HepG2 (cell line): Measurements from ENCODE around the gene SMARCD1. TPM values are rescaled to one million over a fixed set of nuclear protein-coding genes. Genes with fewer than 3 reads are reported as not detected.

Source experiments
- ATAC-seq: fragments of 200-7000 bp; cut with Tn5 transposase; 3 replicates; pipeline ENCODE4 v1.9.1; 2020; ENCODE audit warnings: mild to moderate bottlenecking, moderate library complexity
- BruUV-seq: library from RNA; stranded (reverse); fragments of 400-500 nt; replicated peaks from 2 replicates; lab custom pipeline; 2021; lab: Mats Ljungman, UMichigan
- CTCF ChIA-PET: fragments of 300-600 bp; formaldehyde crosslinking; extraction: SDS; loops from one replicate; lab custom pipeline; 2021; ENCODE audit warnings: low total read pairs, inconsistent platforms, low intra/inter-chr PET ratio; lab: Yijun Ruan, JAX
- POLR2A ChIA-PET: fragments of 350-600 bp; sonication (Branson Sonifier 250); formaldehyde crosslinking; loops from one replicate; lab custom pipeline; 2020; ENCODE audit warnings: antibody characterized with exemption, inconsistent platforms; lab: Yijun Ruan, JAX
- DNase-seq: peaks from one replicate; pipeline ENCODE4 v3.0.0-alpha.2; 2015; ENCODE audit warnings: low spot score
- FAIRE-seq: peaks from 3 replicates; lab custom pipeline; 2011; peaks lifted over from hg19 to GRCh38; lab: Jason Lieb, UNC
- H2AFZ ChIP-seq: one replicate; pipeline ENCODE4 v1.6.1; 2011; ENCODE audit warnings: low read length, inconsistent platforms
- H3K27ac ChIP-seq: fragments of 300-600 bp; 3 replicates; pipeline ENCODE4 v1.8.0; 2011; ENCODE audit warnings: mixed run types, mild to moderate bottlenecking, mixed read lengths, low read length, inconsistent platforms; ENCODE audit not compliant: insufficient read depth; ENCODE audit errors: extremely low read length
- H3K27me3 ChIP-seq, 2 experiments: fragments of 200-600 bp in 1 of 2; 2 replicates in 1 of 2; 3 replicates in 1 of 2; pipeline versions ENCODE4 v1.6.0 to v1.8.0; 2011; ENCODE audit warnings: low read length in 2 of 2, mild to moderate bottlenecking in 2 of 2, moderate library complexity in 2 of 2, inconsistent platforms in 1 of 2; ENCODE audit not compliant: insufficient read depth in 2 of 2, control insufficient read depth in 1 of 2
- H3K36me3 ChIP-seq, 2 experiments: fragments of 200-600 bp in 1 of 2; replicated peaks in 1 of 2; 2 replicates in 1 of 2; 3 replicates in 1 of 2; pipeline versions ENCODE4 v1.5.1 to v1.8.0; 2011; ENCODE audit warnings: low read length in 2 of 2, inconsistent platforms in 1 of 2; ENCODE audit not compliant: insufficient read depth in 2 of 2, control insufficient read depth in 1 of 2
- H3K4me1 ChIP-seq: 2 replicates; pipeline ENCODE4 v1.5.1; 2012; ENCODE audit warnings: low read length, inconsistent platforms; ENCODE audit not compliant: insufficient read depth
- H3K4me2 ChIP-seq: 2 replicates; pipeline ENCODE4 v1.6.0; 2011; ENCODE audit warnings: low read depth, low read length, inconsistent platforms
- H3K4me3 ChIP-seq, 3 experiments: fragments of 200-600 bp in 1 of 3; sonication (generic), shearing (Covaris generic) in 1 of 3; replicated peaks in 1 of 3; 2 replicates each; pipeline ENCODE4 v1.5.1; 2011 to 2016; ENCODE audit warnings: low read length in 3 of 3, inconsistent platforms in 2 of 3, low read depth in 2 of 3, mild to moderate bottlenecking in 2 of 3, control low read depth in 1 of 3, mixed read lengths in 1 of 3; ENCODE audit not compliant: insufficient read depth in 1 of 3
- H3K79me2 ChIP-seq: one replicate; pipeline ENCODE4 v1.6.1; 2011; ENCODE audit warnings: low read length, inconsistent platforms; ENCODE audit not compliant: insufficient read depth
- H3K9ac ChIP-seq: 2 replicates; pipeline ENCODE4 v1.6.0; 2011; ENCODE audit warnings: mild to moderate bottlenecking, low read depth, low read length, inconsistent platforms; ENCODE audit not compliant: insufficient read depth
- H3K9me3 ChIP-seq: 2 replicates; pipeline ENCODE4 v1.5.1; 2012; ENCODE audit warnings: mild to moderate bottlenecking, low read length
- H4K20me1 ChIP-seq: 2 replicates; pipeline ENCODE4 v1.6.0; 2011; ENCODE audit warnings: inconsistent platforms, mild to moderate bottlenecking, low read length, moderate library complexity; ENCODE audit not compliant: insufficient read depth
- ARNT2 ChIP-seq: sonication (generic); formaldehyde crosslinking; IDR thresholded peaks from 2 replicates; pipeline ENCODE4 v1.8.0; 2022; ENCODE audit warnings: mild to moderate bottlenecking, low read depth, missing genetic modification reagents, moderate library complexity
- ATF7 ChIP-seq, 2 experiments: fragments of 450-650 bp in 1 of 2; sonication (generic) in 1 of 2; formaldehyde crosslinking in 1 of 2; IDR thresholded peaks; 2 replicates each; pipeline versions ENCODE4 v1.4.0 to v1.6.1; 2016 to 2020; ENCODE audit warnings: antibody characterized with exemption in 1 of 2, mild to moderate bottlenecking in 1 of 2, missing genetic modification reagents in 1 of 2
- HHEX ChIP-seq: IDR thresholded peaks from 2 replicates; pipeline ENCODE4 v1.6.1; 2016; ENCODE audit warnings: control low read depth
- MLLT10 ChIP-seq: sonication (generic); formaldehyde crosslinking; IDR thresholded peaks from 2 replicates; pipeline ENCODE4 v1.4.0; 2020; ENCODE audit warnings: missing genetic modification reagents
- ZEB1 ChIP-seq: IDR thresholded peaks from 2 replicates; pipeline ENCODE4 v1.6.1; 2012; ENCODE audit warnings: mild to moderate bottlenecking, low read depth, inconsistent platforms; ENCODE audit not compliant: insufficient replicate concordance
- ZNF570 ChIP-seq: sonication (generic); formaldehyde crosslinking; IDR thresholded peaks from 2 replicates; pipeline ENCODE4 v1.4.0; 2020; ENCODE audit warnings: mild to moderate bottlenecking, missing genetic modification reagents, borderline replicate concordance
- ZSCAN22 ChIP-seq: sonication (generic); formaldehyde crosslinking; IDR thresholded peaks from 2 replicates; pipeline ENCODE4 v1.4.0; 2020; ENCODE audit warnings: mild to moderate bottlenecking, missing genetic modification reagents
- WGBS: methylation state at CpG from one replicate; pipeline ENCODE4 v1.1.6; 2017; ENCODE audit warnings: low lambda C conversion rate; 5-methylcytosine and 5-hydroxymethylcytosine counted together
- in situ Hi-C: cut with HindIII; loops from 2 replicates; pipeline ENCODE4 v1.10.0; 2017; ENCODE audit warnings: low pct_unique_long_range_greater_than_20kb; ENCODE audit not compliant: extremely low pct_ligation_motif_present
- intact Hi-C: fragments of 100-400 bp; cut with micrococcal nuclease; formaldehyde crosslinking; loops from one replicate; pipeline ENCODE4 v1.10.0; 2022; ENCODE audit not compliant: unreplicated experiment
- polyA plus RNA-seq, 8 experiments: library from polyadenylated mRNA; depleted of rRNA in 3 of 8; stranded (reverse) in 7 of 8; unstranded in 1 of 8; fragments of >200 nt; fragmentation: Illumina TruSeq in 4 of 8; extraction: Trizol in 4 of 8; gene quantifications; 2 replicates each; pipeline versions ENCODE4 v1.2.1 to v1.2.3, GENCODE V29; 2011 to 2016; ENCODE audit warnings: low read depth in 4 of 8, missing spikeins in 1 of 8, mixed read lengths in 1 of 8; ENCODE audit not compliant: insufficient read depth in 1 of 8
- total RNA-seq, 5 experiments: library from RNA; depleted of rRNA; stranded (reverse); fragments of >200 nt; fragmentation: Illumina TruSeq; extraction: Trizol; gene quantifications; 2 replicates each; pipeline ENCODE4 v1.2.3, GENCODE V29; 2016; ENCODE audit warnings: low read depth in 1 of 5
- TF ChIP-seq, protein P1 (sequence below): sonication (generic); formaldehyde crosslinking; IDR thresholded peaks from 2 replicates; pipeline ENCODE4 v1.5.0; 2020; ENCODE audit warnings: mild to moderate bottlenecking, missing genetic modification reagents

The SMARCD1 gene
- total and polyA plus RNA-seq, 2 of the 13 experiments (the other 11 are each of a cell fraction or from before 2014, with no cell fraction given): 51.7 to 54.6 TPM

DNA sequence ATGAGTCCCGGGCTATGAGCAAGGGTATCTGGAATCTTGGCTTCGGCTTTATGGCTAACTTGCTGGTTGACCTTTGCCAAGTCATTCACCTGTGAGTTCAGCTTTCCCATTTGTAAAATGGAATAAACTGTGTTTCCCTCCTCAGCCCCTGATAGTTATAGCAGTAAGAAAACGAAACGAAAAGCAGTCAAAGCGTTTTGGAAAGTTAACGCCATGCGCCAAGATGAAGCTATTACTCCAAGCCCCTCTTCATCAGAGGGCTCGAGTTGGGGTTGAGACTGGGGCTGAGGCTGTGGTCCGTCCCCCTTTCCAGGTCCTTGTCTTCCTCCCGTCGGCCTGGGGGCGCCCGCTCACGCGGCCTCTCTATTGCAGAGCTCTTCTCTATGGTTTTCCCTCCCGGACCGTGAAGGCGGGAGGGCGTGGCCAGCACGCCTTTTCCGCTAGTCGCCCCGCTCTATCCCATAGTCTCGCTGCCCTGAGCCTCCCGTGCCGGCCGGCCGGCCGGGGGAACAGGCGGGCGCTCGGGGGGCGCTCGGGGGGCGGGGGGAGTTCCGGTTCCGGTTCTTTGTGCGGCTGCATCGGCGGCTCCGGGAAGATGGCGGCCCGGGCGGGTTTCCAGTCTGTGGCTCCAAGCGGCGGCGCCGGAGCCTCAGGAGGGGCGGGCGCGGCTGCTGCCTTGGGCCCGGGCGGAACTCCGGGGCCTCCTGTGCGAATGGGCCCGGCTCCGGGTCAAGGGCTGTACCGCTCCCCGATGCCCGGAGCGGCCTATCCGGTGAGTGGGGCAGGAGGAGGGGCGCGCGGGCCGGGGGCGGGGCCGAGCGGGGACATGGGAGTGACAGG, at the start of gene SMARCD1 (continued):
- TF ChIP-seq, protein P1, sequence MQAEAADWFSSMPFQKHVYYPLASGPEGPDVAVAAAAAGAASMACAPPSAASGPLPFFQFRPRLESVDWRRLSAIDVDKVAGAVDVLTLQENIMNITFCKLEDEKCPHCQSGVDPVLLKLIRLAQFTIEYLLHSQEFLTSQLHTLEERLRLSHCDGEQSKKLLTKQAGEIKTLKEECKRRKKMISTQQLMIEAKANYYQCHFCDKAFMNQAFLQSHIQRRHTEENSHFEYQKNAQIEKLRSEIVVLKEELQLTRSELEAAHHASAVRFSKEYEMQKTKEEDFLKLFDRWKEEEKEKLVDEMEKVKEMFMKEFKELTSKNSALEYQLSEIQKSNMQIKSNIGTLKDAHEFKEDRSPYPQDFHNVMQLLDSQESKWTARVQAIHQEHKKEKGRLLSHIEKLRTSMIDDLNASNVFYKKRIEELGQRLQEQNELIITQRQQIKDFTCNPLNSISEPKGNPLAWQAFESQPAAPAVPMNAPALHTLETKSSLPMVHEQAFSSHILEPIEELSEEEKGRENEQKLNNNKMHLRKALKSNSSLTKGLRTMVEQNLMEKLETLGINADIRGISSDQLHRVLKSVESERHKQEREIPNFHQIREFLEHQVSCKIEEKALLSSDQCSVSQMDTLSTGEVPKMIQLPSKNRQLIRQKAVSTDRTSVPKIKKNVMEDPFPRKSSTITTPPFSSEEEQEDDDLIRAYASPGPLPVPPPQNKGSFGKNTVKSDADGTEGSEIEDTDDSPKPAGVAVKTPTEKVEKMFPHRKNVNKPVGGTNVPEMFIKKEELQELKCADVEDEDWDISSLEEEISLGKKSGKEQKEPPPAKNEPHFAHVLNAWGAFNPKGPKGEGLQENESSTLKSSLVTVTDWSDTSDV (CRISPR knock-in tag): no peak
- TF ChIP-seq ZNF570 (CRISPR knock-in tag) (no peak), ZSCAN22 (CRISPR knock-in tag) (no peak), MLLT10 (CRISPR knock-in tag) (no peak), ATF7 (IDR thresholded peaks at IDR 0.05) (no peak), ATF7 (CRISPR knock-in tag; IDR thresholded peaks at IDR 0.05) (no peak)

DNA sequence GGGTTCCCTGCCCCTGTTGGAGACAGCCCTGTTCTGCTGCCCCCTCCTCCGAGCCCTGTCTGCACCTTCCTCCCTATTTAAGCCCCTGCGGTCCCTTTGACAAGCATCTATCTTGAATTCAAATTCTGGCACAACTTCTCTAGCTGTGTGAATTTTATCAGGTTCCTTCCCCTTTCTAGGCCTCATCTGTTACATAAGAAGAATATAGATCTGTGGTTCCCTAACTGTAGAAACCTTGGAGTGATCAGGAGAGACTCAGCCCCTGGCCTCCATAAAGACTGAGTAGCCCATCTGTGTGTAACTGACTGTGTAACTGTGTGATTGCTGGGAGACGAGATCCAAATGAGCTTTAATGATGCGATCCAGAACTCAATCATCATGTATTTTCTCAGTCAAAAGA, 46.8 kb upstream of the SMARCD1 start:
- Histone ChIP-seq H3K9me3 (no peaks in the 10 kb centered on the region), H3K27ac (no peak overlapping the region), H2AFZ (no peak overlapping the region), H3K27me3 (peaks cover 4 to 16% of the 10 kb centered on the region in 2 experiments; a peak in 3 of 5 replicates), H3K4me1 (peaks cover 27% of the 10 kb centered on the region), H4K20me1 (no peaks in the 10 kb centered on the region), H3K9ac (no peak overlapping the region), H3K36me3 (no peaks in the 10 kb centered on the region), H3K79me2 (no peaks in the 10 kb centered on the region), H3K4me3 (no peak overlapping the region), H3K4me2 (no peak overlapping the region)
- DNase-seq (no peak), FAIRE-seq (no peak), ATAC-seq (no peak)
- CTCF ChIA-PET: interaction anchor here (1.0 to 2.0 kb wide), 5 partner anchors 9 to 71 kb away, joined by 3 to 21 read pairs (median 5); no protein-coding TSS in a partner anchor
- TF ChIP-seq HHEX: no peak
- no peak for TF ChIP-seq ZEB1
- TF ChIP-seq ARNT2 (CRISPR knock-in tag): no peak
- POLR2A ChIA-PET: interaction anchor here (1.2 kb wide), 1 partner anchor 13 kb away, joined by 3 read pairs; the partner anchor contains the start of gene RACGAP1
- in situ Hi-C loops (no loop called here), intact Hi-C loops (loop anchor here (2.0 kb wide), 1 partner anchor 18 kb away; the partner anchor contains the start of gene ASIC1)
- 47% methylated on average over 4 of the region's 4 CpGs for whole genome bisulfite sequencing
- no TSS peak for BruUV-seq
